ENCODE results near the gene KIRREL3. TPM values are rescaled to one million over a fixed set of nuclear protein-coding genes. Genes with fewer than 3 reads are reported as not detected.

Gene KIRREL3
- polyA plus RNA-seq, 1 of the 3 experiments (the other 2 are of a cell fraction), result 3.7 TPM

DNA sequence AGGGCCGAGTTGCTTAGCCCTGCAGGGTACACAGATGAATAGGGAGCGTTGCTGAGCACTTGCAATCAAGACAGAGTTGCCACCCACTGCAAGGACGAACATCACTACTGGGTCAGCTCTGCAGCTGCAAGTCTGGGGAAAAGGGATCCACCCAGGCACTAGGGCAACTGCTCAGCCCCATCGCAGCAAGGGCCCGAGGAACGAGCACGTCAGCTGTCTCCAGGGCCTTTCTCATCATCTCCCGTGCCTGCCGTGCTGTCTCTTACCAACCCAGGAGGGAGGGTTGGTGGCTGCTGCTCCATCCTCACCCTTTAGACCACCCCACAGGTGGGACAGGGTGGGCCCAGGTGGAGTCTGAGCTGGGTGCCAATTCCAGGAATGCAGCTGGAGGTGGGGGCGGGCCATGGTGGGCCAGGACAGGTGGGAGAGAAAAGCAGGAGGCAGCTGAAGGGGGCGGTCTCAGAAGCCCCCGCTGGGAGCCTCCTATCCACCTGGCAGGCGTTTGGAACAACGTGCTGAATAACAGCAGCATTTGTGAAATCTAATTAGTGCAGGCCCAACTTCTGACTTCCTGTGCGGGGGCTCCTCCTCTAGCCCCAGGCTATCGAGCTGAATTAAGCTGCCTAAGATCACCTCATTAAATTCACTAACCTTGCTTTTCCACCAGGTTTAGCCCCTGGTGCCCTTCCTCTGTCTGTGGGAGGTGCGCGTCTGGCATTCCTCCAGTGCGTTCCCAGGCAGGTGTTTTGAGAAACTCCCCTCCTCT, 392.6 kb downstream of the KIRREL3 start:
- Histone ChIP-seq H4K20me1 (ENCODE audit: insufficient read depth) (no peaks in the 10 kb centered on the region), H3K4me1 (ENCODE audit: control insufficient read depth in 1 of 2, insufficient read depth in 2 of 2, low read depth in 1 of 2, low read length in 1 of 2) (peaks cover 0 to 28% of the 10 kb centered on the region in 2 experiments; a peak in 2 of 4 replicates), H3K9me3 (no peaks in the 10 kb centered on the region), H3K36me3 (replicated peaks in 1 of 2; ENCODE audit: control insufficient read depth in 1 of 2, insufficient read depth in 2 of 2, low read length in 1 of 2) (no peaks in the 10 kb centered on the region), H3K4me2 (no peak overlapping the region), H3K27me3 (ENCODE audit: insufficient read depth) (no peaks in the 10 kb centered on the region), H2AFZ (ENCODE audit: low read depth) (no peak overlapping the region), H3K9ac (no peak overlapping the region), H3K27ac (ENCODE audit: low read depth in 2 of 2, low read length in 1 of 2) (no peak overlapping the region), H3K4me3 (ENCODE audit: low read depth in 2 of 2, low read length in 1 of 2) (no peak overlapping the region), H3K79me2 (ENCODE audit: insufficient read depth) (no peaks in the 10 kb centered on the region), H3F3A (replicated peaks; ENCODE audit: insufficient read depth) (no peaks in the 10 kb centered on the region), H3K9me2 (no peaks in the 10 kb centered on the region)
- POLR2A ChIA-PET, result no interaction called here
- CTCF ChIA-PET, result interaction anchor here (0.6 to 8.0 kb wide), 51 partner anchors 8 to 466 kb away, joined by 3 to 108 read pairs (median 4); no protein-coding TSS in a partner anchor
- 68% methylated on average over 17 of the region's 19 CpGs for WGBS (ENCODE audit: low lambda C conversion rate)
- TF ChIP-seq GABPA (IDR thresholded peaks at IDR 0.05; ENCODE audit: low read depth) (no peak), USF2 (IDR thresholded peaks at IDR 0.05; ENCODE audit: borderline replicate concordance, low read depth, low read length) (no peak), EP300 (IDR thresholded peaks at IDR 0.05; ENCODE audit: borderline replicate concordance in 1 of 2, low read depth in 1 of 2, low read length in 1 of 2) (no peak), JUND (IDR thresholded peaks at IDR 0.05) (no peak), POLR2AphosphoS5 (IDR thresholded peaks at IDR 0.05; ENCODE audit: low read depth, low read length) (no peak)
- TF ChIP-seq, protein P1, sequence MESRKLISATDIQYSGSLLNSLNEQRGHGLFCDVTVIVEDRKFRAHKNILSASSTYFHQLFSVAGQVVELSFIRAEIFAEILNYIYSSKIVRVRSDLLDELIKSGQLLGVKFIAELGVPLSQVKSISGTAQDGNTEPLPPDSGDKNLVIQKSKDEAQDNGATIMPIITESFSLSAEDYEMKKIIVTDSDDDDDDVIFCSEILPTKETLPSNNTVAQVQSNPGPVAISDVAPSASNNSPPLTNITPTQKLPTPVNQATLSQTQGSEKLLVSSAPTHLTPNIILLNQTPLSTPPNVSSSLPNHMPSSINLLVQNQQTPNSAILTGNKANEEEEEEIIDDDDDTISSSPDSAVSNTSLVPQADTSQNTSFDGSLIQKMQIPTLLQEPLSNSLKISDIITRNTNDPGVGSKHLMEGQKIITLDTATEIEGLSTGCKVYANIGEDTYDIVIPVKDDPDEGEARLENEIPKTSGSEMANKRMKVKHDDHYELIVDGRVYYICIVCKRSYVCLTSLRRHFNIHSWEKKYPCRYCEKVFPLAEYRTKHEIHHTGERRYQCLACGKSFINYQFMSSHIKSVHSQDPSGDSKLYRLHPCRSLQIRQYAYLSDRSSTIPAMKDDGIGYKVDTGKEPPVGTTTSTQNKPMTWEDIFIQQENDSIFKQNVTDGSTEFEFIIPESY (IDR thresholded peaks at IDR 0.05; ENCODE audit: borderline replicate concordance, low read depth), result no peak
- TF ChIP-seq, protein P2, sequence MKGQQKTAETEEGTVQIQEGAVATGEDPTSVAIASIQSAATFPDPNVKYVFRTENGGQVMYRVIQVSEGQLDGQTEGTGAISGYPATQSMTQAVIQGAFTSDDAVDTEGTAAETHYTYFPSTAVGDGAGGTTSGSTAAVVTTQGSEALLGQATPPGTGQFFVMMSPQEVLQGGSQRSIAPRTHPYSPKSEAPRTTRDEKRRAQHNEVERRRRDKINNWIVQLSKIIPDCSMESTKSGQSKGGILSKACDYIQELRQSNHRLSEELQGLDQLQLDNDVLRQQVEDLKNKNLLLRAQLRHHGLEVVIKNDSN (IDR thresholded peaks at IDR 0.05; ENCODE audit: borderline replicate concordance, low read depth), result no peak
- no peak for DNase-seq

DNA sequence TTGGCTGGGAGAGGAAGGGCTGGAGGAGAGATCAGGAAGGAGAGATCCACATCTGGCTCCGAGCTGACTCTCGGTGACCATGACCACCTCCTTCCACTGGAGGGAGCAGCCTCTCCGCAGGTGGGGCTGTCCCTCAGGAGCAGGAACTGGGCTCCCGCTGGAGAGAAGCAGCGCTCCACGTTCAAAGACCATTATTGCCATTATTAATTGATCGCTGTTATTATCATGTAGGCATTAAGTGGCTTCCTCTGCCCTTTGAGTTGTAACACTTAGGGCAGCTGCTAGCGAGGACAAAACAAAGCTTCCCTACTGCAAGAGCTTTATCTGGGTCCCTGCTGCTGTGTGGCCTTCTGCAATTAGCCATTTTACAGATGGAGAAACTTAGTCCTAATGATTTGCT, 393.2 kb downstream of the KIRREL3 start:
- no peak overlapping the region for H2AFZ ChIP-seq (ENCODE audit: low read depth)
- no peak overlapping the region for H3K4me3 ChIP-seq (ENCODE audit: low read depth in 2 of 2, low read length in 1 of 2)
- H3K9me3 ChIP-seq, result no peaks in the 10 kb centered on the region
- no peaks in the 10 kb centered on the region for H4K20me1 ChIP-seq (ENCODE audit: insufficient read depth)
- peaks cover 0 to 30% of the 10 kb centered on the region in 2 experiments; a peak in 2 of 4 replicates for H3K4me1 ChIP-seq (ENCODE audit: control insufficient read depth in 1 of 2, insufficient read depth in 2 of 2, low read depth in 1 of 2, low read length in 1 of 2)
- ChIA-PET POLR2A (no interaction called here), CTCF (interaction anchor here (0.6 to 8.0 kb wide), 54 partner anchors 9 to 466 kb away, joined by 3 to 108 read pairs (median 4); no protein-coding TSS in a partner anchor)
- 27% methylated on average over 8 of the region's 8 CpGs for WGBS (ENCODE audit: low lambda C conversion rate)
- H3K27me3 ChIP-seq (ENCODE audit: insufficient read depth), result no peaks in the 10 kb centered on the region
- no peak overlapping the region for H3K9ac ChIP-seq
- H3K79me2 ChIP-seq (ENCODE audit: insufficient read depth), result no peaks in the 10 kb centered on the region
- TF ChIP-seq MAX (IDR thresholded peaks at IDR 0.05; ENCODE audit: low read depth) (0 out of 2 replicates have a peak, but pooled peaks have one; percentile 30), RAD21 (IDR thresholded peaks at IDR 0.05; ENCODE audit: low read length) (peak; percentile 91), CTCF (IDR thresholded peaks at IDR 0.05) (peak; percentile 83), SIN3A (IDR thresholded peaks at IDR 0.05; ENCODE audit: borderline replicate concordance, low read depth, low read length) (no peak), TCF12 (IDR thresholded peaks at IDR 0.05) (peak; percentile 16; the same call in 1 of the 2 replicates), SMC3 (IDR thresholded peaks at IDR 0.05; ENCODE audit: low read depth, low read length) (peak; percentile 95)
- TF ChIP-seq, protein P3, sequence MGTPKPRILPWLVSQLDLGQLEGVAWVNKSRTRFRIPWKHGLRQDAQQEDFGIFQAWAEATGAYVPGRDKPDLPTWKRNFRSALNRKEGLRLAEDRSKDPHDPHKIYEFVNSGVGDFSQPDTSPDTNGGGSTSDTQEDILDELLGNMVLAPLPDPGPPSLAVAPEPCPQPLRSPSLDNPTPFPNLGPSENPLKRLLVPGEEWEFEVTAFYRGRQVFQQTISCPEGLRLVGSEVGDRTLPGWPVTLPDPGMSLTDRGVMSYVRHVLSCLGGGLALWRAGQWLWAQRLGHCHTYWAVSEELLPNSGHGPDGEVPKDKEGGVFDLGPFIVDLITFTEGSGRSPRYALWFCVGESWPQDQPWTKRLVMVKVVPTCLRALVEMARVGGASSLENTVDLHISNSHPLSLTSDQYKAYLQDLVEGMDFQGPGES (IDR thresholded peaks at IDR 0.05; ENCODE audit: low read depth, low read length), result no peak
- H3K36me3 ChIP-seq (replicated peaks in 1 of 2; ENCODE audit: control insufficient read depth in 1 of 2, insufficient read depth in 2 of 2, low read length in 1 of 2), result no peaks in the 10 kb centered on the region
- DNase-seq, result peak; percentile 83
- H3K27ac ChIP-seq (ENCODE audit: low read depth in 2 of 2, low read length in 1 of 2), result no peak overlapping the region
- H3K9me2 ChIP-seq, result no peaks in the 10 kb centered on the region
- H3F3A ChIP-seq (replicated peaks; ENCODE audit: insufficient read depth), result no peaks in the 10 kb centered on the region
- H3K4me2 ChIP-seq, result no peak overlapping the region

Measured in SK-N-SH (cell line).